Liver (tissue), 9 donors: ENCODE results near the gene POU4F1. TPM values are rescaled to one million over a fixed set of nuclear protein-coding genes. Genes with fewer than 3 reads are reported as not detected.

Experiments
- DNase-seq: peaks from one replicate; pipeline ENCODE4 v3.0.0-alpha.2; 2017; ENCODE audit warnings: low spot score
- H3K27ac ChIP-seq, 2 donors: one replicate each; pipeline ENCODE4 v1.7.0; 2013; ENCODE audit warnings: inconsistent platforms in 2 of 2, low read length in 2 of 2, control low read depth in 1 of 2, low read depth in 1 of 2, mild to moderate bottlenecking in 1 of 2
- H3K27me3 ChIP-seq, 4 donors: one replicate each; pipeline versions ENCODE4 v1.6.1 to v1.7.0; 2013; ENCODE audit warnings: low read length in 3 of 4, inconsistent platforms in 1 of 4, mild to moderate bottlenecking in 1 of 4, moderate library complexity in 1 of 4; ENCODE audit not compliant: control insufficient read depth in 4 of 4, insufficient read depth in 4 of 4
- H3K36me3 ChIP-seq, 4 donors: one replicate each; pipeline versions ENCODE4 v1.6.1 to v1.7.0; 2013; ENCODE audit warnings: low read length in 3 of 4, mild to moderate bottlenecking in 3 of 4, low read depth in 1 of 4, moderate library complexity in 1 of 4; ENCODE audit not compliant: control insufficient read depth in 4 of 4, insufficient read depth in 3 of 4
- H3K4me1 ChIP-seq, 4 donors: one replicate each; pipeline versions ENCODE4 v1.6.1 to v1.7.0; 2013; ENCODE audit warnings: low read length in 3 of 4, mild to moderate bottlenecking in 3 of 4, moderate library complexity in 1 of 4; ENCODE audit not compliant: control insufficient read depth in 4 of 4, insufficient read depth in 4 of 4
- H3K4me3 ChIP-seq, 3 donors: one replicate each; pipeline versions ENCODE4 v1.6.1 to v1.7.0; 2013; ENCODE audit warnings: low read length in 3 of 3, control low read depth in 1 of 3, low read depth in 1 of 3, mild to moderate bottlenecking in 1 of 3
- H3K9ac ChIP-seq, 2 donors: one replicate each; pipeline ENCODE4 v1.7.0; 2013; ENCODE audit warnings: low read length in 2 of 2, mild to moderate bottlenecking in 2 of 2, moderate library complexity in 2 of 2, control low read depth in 1 of 2, low read depth in 1 of 2
- H3K9me3 ChIP-seq, 4 donors: one replicate each; pipeline versions ENCODE4 v1.6.1 to v1.7.0; 2013; ENCODE audit warnings: low read length in 3 of 4; ENCODE audit not compliant: control insufficient read depth in 4 of 4
- CTCF ChIP-seq: fragments of 150-350 bp; IDR thresholded peaks from 2 replicates; pipeline ENCODE4 v1.5.1; 2017; ENCODE audit warnings: improper control_type of control experiment, low read depth, low read length; ENCODE audit not compliant: missing input control
- FOXA1 ChIP-seq: IDR thresholded peaks from 2 replicates; pipeline ENCODE4 v1.6.1; 2016; ENCODE audit warnings: antibody characterized with exemption
- GABPA ChIP-seq, 2 donors: IDR thresholded peaks in 1 of 2; conservative IDR thresholded peaks in 1 of 2; 2 replicates each; pipeline ENCODE4 v1.6.1; 2016; ENCODE audit warnings: antibody characterized with exemption in 2 of 2, mild to moderate bottlenecking in 1 of 2, moderate library complexity in 1 of 2
- HNF4G ChIP-seq: IDR thresholded peaks from 2 replicates; pipeline ENCODE4 v1.6.1; 2016; ENCODE audit warnings: antibody characterized with exemption
- NR2F2 ChIP-seq: IDR thresholded peaks from 2 replicates; pipeline ENCODE4 v1.6.1; 2016; ENCODE audit warnings: antibody characterized with exemption
- RAD21 ChIP-seq, 2 donors: IDR thresholded peaks; 2 replicates each; pipeline ENCODE4 v1.6.1; 2016; ENCODE audit warnings: antibody characterized with exemption in 2 of 2, mild to moderate bottlenecking in 2 of 2
- REST ChIP-seq: IDR thresholded peaks from 2 replicates; pipeline ENCODE4 v1.6.1; 2016; ENCODE audit warnings: antibody characterized with exemption, mild to moderate bottlenecking
- SP1 ChIP-seq: IDR thresholded peaks from 2 replicates; pipeline ENCODE4 v1.6.1; 2018; ENCODE audit warnings: antibody characterized with exemption, mild to moderate bottlenecking
- TAF1 ChIP-seq: conservative IDR thresholded peaks from 2 replicates; pipeline ENCODE4 v1.6.1; 2016; ENCODE audit warnings: antibody characterized with exemption, mild to moderate bottlenecking
- YY1 ChIP-seq: IDR thresholded peaks from 2 replicates; pipeline ENCODE4 v1.6.1; 2016; ENCODE audit warnings: antibody characterized with exemption, mild to moderate bottlenecking
- WGBS: extraction: QIAGEN DNeasy Blood & Tissue Kit; methylation state at CpG from one replicate; pipeline ENCODE4 v1.1.7; 2013; 5-methylcytosine and 5-hydroxymethylcytosine counted together
- polyA plus RNA-seq, 2 donors: library from polyadenylated mRNA; stranded (reverse) in 1 of 2; unstranded in 1 of 2; fragments of 200-250 nt in 1 of 2; fragments of >200 nt in 1 of 2; fragmentation: Nextera tagmentation in 1 of 2; extraction: Ambion mirVana in 1 of 2; gene quantifications; one replicate each; pipeline versions ENCODE4 v1.2.1 to v1.2.3, GENCODE V29; 2013 to 2015
- total RNA-seq, 2 donors: library from RNA; depleted of rRNA; stranded (reverse); fragments of >200 nt; gene quantifications; one replicate each; pipeline ENCODE4 v1.2.3, GENCODE V29; 2014
- donor health status: healthy.
- donor health status: healthy.
- donor health status: healthy.
- donor health status: healthy.
- donor health status: healthy.

POU4F1 gene
- total and polyA plus RNA-seq, 4 donors: 0.01 to 0.05 TPM; not detected in 2

GRCh38 chr13:78609464-78610205 is 6.3 kb upstream of the POU4F1 start:
- Histone ChIP-seq H3K4me3 (peak overlapping the region; percentile 9 to 76 (median 58)), H3K36me3 (peaks cover 0 to 6% (median 0%) of the 10 kb centered on the region in 4 donors), H3K9ac (no peak overlapping the region), H3K9me3 (no peaks in the 10 kb centered on the region), H3K27ac (no peak overlapping the region), H3K27me3 (peaks cover 0 to 17% (median 7%) of the 10 kb centered on the region in 4 donors), H3K4me1 (peaks cover 11 to 22% (median 20%) of the 10 kb centered on the region in 4 donors)
- no peak for TF ChIP-seq HNF4G
- TF ChIP-seq YY1: no peak
- no peak for DNase-seq
- 12% methylated on average over 33 of the region's 33 CpGs for WGBS

GRCh38 chr13:78608688-78609463 is 5.5 kb upstream of the POU4F1 start:
- Histone ChIP-seq H3K36me3 (no peaks in the 10 kb centered on the region), H3K27me3 (peaks cover 2 to 17% (median 7%) of the 10 kb centered on the region in 4 donors), H3K9me3 (no peaks in the 10 kb centered on the region), H3K27ac (no peak overlapping the region), H3K9ac (no peak overlapping the region), H3K4me1 (peaks cover 11 to 26% (median 20%) of the 10 kb centered on the region in 4 donors), H3K4me3 (peak overlapping the region; percentile 9 to 76 (median 58))
- TF ChIP-seq RAD21 (IDR thresholded peaks at IDR 0.05): no peak
- no peak for TF ChIP-seq FOXA1
- TF ChIP-seq GABPA (IDR thresholded peaks at IDR 0.05 in 1 of 2, conservative IDR thresholded peaks at IDR 0.05 in 1 of 2): no peak
- no peak for TF ChIP-seq REST
- TF ChIP-seq SP1: no peak
- TF ChIP-seq CTCF: no peak
- no peak for TF ChIP-seq YY1
- no peak for TF ChIP-seq TAF1
- no peak for TF ChIP-seq NR2F2
- 3% methylated on average over 54 of the region's 54 CpGs for WGBS
- DNase-seq: no peak
